RPMI7951 (cell line): ENCODE data around the gene RAB35. TPM values are rescaled to one million over a fixed set of nuclear protein-coding genes. Genes with fewer than 3 reads are reported as not detected.
A peak's percentile ranks its signal among the peaks of the same experiment; 100 is the strongest.
"Not testable (repeated sequence)": the region's sequence is repeated elsewhere in the genome, so short reads cannot be mapped to it uniquely, and the experiment has no call there.

Source experiments
- DNase-seq: peaks from one replicate; pipeline ENCODE4 v3.0.0-alpha.2; 2012; ENCODE audit warnings: low read depth
- total RNA-seq: library from RNA; depleted of rRNA; stranded (reverse); fragments of >200 nt; shearing (Covaris generic); gene quantifications from 2 replicates; pipeline ENCODE4 v1.2.3, GENCODE V29; 2014; rRNA removed

The RAB35 gene
- total RNA-seq, 1 experiment from 2014 or later = 16.8 TPM

- no peak for DNase-seq
These were observed 55.8 kb downstream of the RAB35 start for GRCh38 chr12:120060717-120061116.

DNA sequence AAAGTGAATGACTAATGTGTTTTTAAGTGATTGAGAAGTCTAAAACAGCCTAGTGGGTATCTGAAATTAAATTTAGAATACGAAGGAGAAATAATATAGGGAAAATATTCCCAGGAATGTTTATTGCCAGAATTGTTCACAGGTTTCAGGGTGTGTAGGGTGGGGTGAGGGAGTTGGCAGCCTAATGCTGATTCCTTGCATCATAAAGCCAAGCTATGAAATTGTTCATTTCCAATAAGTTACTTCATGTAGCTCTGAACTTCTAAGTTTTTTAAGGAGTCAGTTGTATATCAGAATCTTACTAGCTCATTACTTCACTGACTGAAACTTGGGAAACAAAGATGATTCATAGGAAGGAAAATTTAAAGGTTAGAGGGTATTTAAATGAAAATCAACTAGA is 56.4 kb downstream of the RAB35 start:
- DNase-seq = no peak

DNA sequence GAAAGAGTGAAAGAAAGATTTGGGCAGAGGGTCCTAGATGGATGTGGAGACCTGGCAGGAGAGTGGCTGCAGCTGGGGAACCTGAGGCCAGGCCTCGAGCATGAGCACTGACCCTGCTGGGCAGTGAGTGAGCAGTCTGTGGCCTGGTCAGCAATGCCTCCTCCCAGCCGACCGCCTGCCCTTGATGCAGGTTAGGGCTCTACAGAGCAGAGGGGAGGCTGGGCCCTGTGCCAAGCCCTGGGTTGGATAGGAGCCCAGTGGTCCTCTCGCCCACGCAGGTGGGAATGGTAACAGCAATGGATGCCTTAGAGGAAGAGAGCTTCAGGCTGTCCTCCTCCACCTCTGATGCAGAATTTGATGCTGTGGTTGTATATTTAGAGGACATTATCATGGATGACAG is 59.8 kb downstream of the RAB35 start:
- DNase-seq = no peak

- peak; percentile 22 for DNase-seq
These were observed 61.1 kb downstream of the RAB35 start for GRCh38 chr12:120055231-120056000.

GRCh38 chr12:120054293-120054692 is 62.3 kb downstream of the RAB35 start:
- no peak for DNase-seq

GRCh38 chr12:120051535-120051934 is 65.0 kb downstream of the RAB35 start:
- DNase-seq = no peak

DNA sequence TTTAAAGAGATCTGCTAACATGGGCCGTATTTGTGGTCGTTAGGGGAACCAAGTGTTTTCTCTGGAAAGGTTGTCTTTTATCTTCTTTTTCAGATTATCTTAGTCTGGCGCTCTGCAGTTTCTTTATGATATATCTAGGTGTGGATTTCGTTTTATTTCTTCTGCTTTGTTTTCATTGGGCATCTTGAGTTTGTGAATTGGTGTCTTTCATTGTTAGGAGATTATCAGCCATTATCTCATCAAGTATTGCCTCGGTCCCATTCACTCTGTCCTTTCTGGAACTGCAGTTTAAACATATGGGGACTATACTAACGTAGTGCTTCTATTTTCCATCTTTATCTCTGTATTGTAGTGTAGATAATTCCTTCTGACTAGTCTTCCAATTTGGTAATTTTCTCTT is 67.1 kb downstream of the RAB35 start:
- no peak for DNase-seq

DNA sequence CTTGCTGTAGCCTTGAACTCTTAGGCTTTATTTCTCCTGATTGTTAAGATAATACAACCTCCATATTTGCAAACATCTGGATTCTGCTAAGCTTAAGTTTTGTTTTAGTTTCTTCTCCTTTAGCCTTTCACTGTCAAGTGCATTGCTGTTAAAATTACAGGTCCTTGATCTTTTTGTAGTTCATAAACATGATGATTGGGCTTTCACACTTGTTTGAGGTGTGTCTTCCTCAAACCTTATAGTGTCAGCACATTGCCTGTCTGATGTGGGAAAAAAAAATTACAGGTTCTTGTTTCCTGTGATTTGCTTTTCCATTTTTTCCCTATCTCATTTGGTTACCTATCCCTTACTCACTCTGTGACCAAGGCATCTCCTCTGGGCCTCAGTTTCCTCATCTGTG is 68.3 kb downstream of the RAB35 start:
- DNase-seq = no peak

GRCh38 chr12:120047072-120047471 is 69.5 kb downstream of the RAB35 start:
- no peak for DNase-seq

- not testable (repeated sequence) for DNase-seq
These were observed 71.2 kb downstream of the RAB35 start for GRCh38 chr12:120045367-120045766.

Other genes starting within 250 kb of the RAB35 start
- 35.6 and 36.0 TPM in 2 replicates for gene CIT, start 239.4 kb downstream of the RAB35 start, total RNA-seq
- gene BICDL1, start 127.5 kb downstream of the RAB35 start, total RNA-seq = not detected in 2 replicates
- gene GCN1, start 78.0 kb upstream of the RAB35 start, total RNA-seq = 27.0 and 39.4 TPM in 2 replicates
- gene RPLP0, start 84.4 kb upstream of the RAB35 start, total RNA-seq = 3,658 and 4,112 TPM in 2 replicates
- 51.0 and 57.9 TPM in 2 replicates for gene PXN, start 149.0 kb upstream of the RAB35 start, total RNA-seq
- under 0.01 TPM in 2 replicates for gene RNU4-2, start 175.2 kb upstream of the RAB35 start, total RNA-seq
- gene RNU4-1, start 176.5 kb upstream of the RAB35 start, total RNA-seq = under 0.01 TPM in 2 replicates
- 1.9 and 2.2 TPM in 2 replicates for gene SIRT4, start 185.6 kb upstream of the RAB35 start, total RNA-seq
- gene PLA2G1B, start 211.0 kb upstream of the RAB35 start, total RNA-seq = 1.1 TPM in 1 of 2 replicates, not detected in the other